RWPE2 (cell line): ENCODE results near the gene FOSL2.

Source experiments
- ATAC-seq: fragments of 200-7000 bp; cut with Tn5 transposase; 3 replicates; pipeline ENCODE4 v1.9.1; 2021; ENCODE audit warnings: low read depth
- DNase-seq: peaks from one replicate; pipeline ENCODE4 v3.0.0-alpha.2; 2020; ENCODE audit warnings: low spot score
- H3K27ac ChIP-seq: fragments of 450-650 bp; 2 replicates; pipeline ENCODE4 v1.5.1; 2017; ENCODE audit warnings: mild to moderate bottlenecking; ENCODE audit not compliant: poor library complexity, severe bottlenecking
- H3K27me3 ChIP-seq: fragments of 250-450 bp; sonication (Bioruptor Pico); 2 replicates; pipeline ENCODE4 v1.5.1; 2021; ENCODE audit warnings: mild to moderate bottlenecking, moderate library complexity; ENCODE audit not compliant: insufficient read depth, poor library complexity, severe bottlenecking
- H3K36me3 ChIP-seq: fragments of 250-450 bp; sonication (Bioruptor Pico); 2 replicates; pipeline ENCODE4 v1.5.1; 2020; ENCODE audit warnings: low read depth, mild to moderate bottlenecking, moderate library complexity
- H3K4me1 ChIP-seq: fragments of 250-450 bp; sonication (Bioruptor Pico); 2 replicates; pipeline ENCODE4 v1.5.1; 2021; ENCODE audit warnings: mild to moderate bottlenecking, moderate library complexity; ENCODE audit not compliant: insufficient read depth, poor library complexity, severe bottlenecking
- H3K4me3 ChIP-seq: fragments of 250-450 bp; sonication (Bioruptor Pico); 2 replicates; pipeline ENCODE4 v1.5.1; 2021; ENCODE audit warnings: mild to moderate bottlenecking, moderate library complexity; ENCODE audit not compliant: severe bottlenecking
- H3K9me3 ChIP-seq: fragments of 250-450 bp; sonication (Bioruptor Pico); 2 replicates; pipeline ENCODE4 v1.5.1; 2021; ENCODE audit warnings: mild to moderate bottlenecking, moderate library complexity; ENCODE audit not compliant: severe bottlenecking
- CTCF ChIP-seq: fragments of 450-650 bp; IDR thresholded peaks from one replicate; pipeline ENCODE4 v1.5.1; 2017; ENCODE audit warnings: mild to moderate bottlenecking, moderate library complexity; ENCODE audit not compliant: poor library complexity, severe bottlenecking

Gene FOSL2

GRCh38 chr2:28359222-28360057 is 33.2 kb upstream of the FOSL2 start:
- TF ChIP-seq CTCF = no peak
- no peaks in the 10 kb centered on the region for H3K36me3 ChIP-seq
- no peak overlapping the region for H3K4me3 ChIP-seq
- no peaks in the 10 kb centered on the region for H3K4me1 ChIP-seq
- no peak overlapping the region for H3K27ac ChIP-seq
- H3K9me3 ChIP-seq = no peaks in the 10 kb centered on the region
- no peaks in the 10 kb centered on the region for H3K27me3 ChIP-seq
- DNase-seq (no peak), ATAC-seq (no peak)

- DNase-seq = peak; percentile 39
- Histone ChIP-seq H3K27ac (no peak overlapping the region), H3K27me3 (no peaks in the 10 kb centered on the region), H3K9me3 (no peaks in the 10 kb centered on the region), H3K36me3 (no peaks in the 10 kb centered on the region), H3K4me3 (no peak overlapping the region), H3K4me1 (no peaks in the 10 kb centered on the region)
- TF ChIP-seq CTCF = no peak
- ATAC-seq = no peak
Observed at GRCh38 chr2:28360058-28360717, 32.5 kb upstream of the FOSL2 start.

GRCh38 chr2:28360718-28361293 is 31.9 kb upstream of the FOSL2 start:
- Histone ChIP-seq H3K36me3 (no peaks in the 10 kb centered on the region), H3K4me3 (no peak overlapping the region), H3K27ac (no peak overlapping the region), H3K9me3 (no peaks in the 10 kb centered on the region), H3K27me3 (no peaks in the 10 kb centered on the region), H3K4me1 (no peaks in the 10 kb centered on the region)
- TF ChIP-seq CTCF = no peak
- ATAC-seq (peak; percentile 17; the same call in 1 of the 3 replicates), DNase-seq (no peak)

- no peak overlapping the region for H3K27ac ChIP-seq
- H3K4me1 ChIP-seq = no peaks in the 10 kb centered on the region
- TF ChIP-seq CTCF = no peak
- H3K9me3 ChIP-seq = no peaks in the 10 kb centered on the region
- H3K27me3 ChIP-seq = no peaks in the 10 kb centered on the region
- no peaks in the 10 kb centered on the region for H3K36me3 ChIP-seq
- DNase-seq = no peak
- ATAC-seq = no peak
- H3K4me3 ChIP-seq = no peak overlapping the region
Observed at GRCh38 chr2:28361991-28362710, 30.5 kb upstream of the FOSL2 start.
